Osteocyte (in vitro differentiated cells): ENCODE data around the gene ZDHHC7. TPM values are rescaled to one million over a fixed set of nuclear protein-coding genes. Genes with fewer than 3 reads are reported as not detected.

Experiments
- DNase-seq: peaks from one replicate; pipeline ENCODE4 v3.0.0; 2021; ENCODE audit warnings: mixed read lengths; ENCODE audit not compliant: unreplicated experiment; ENCODE audit errors: extremely low spot score
- H3K27ac Mint-ChIP-seq: one replicate; pipeline ENCODE4 v1.8.0; 2021; ENCODE audit warnings: mild to moderate bottlenecking, mixed read lengths; ENCODE audit not compliant: unreplicated experiment
- H3K27me3 Mint-ChIP-seq: one replicate; pipeline ENCODE4 v1.8.0; 2021; ENCODE audit warnings: mixed read lengths; ENCODE audit not compliant: unreplicated experiment
- H3K36me3 Mint-ChIP-seq: one replicate; pipeline ENCODE4 v1.8.0; 2021; ENCODE audit warnings: mixed read lengths; ENCODE audit not compliant: unreplicated experiment
- H3K4me1 Mint-ChIP-seq: one replicate; pipeline ENCODE4 v1.8.0; 2021; ENCODE audit warnings: mixed read lengths; ENCODE audit not compliant: unreplicated experiment
- H3K4me3 Mint-ChIP-seq: one replicate; pipeline ENCODE4 v1.8.0; 2021; ENCODE audit warnings: mild to moderate bottlenecking, moderate library complexity, mixed read lengths; ENCODE audit not compliant: unreplicated experiment
- H3K9me3 Mint-ChIP-seq: one replicate; pipeline ENCODE4 v1.8.0; 2021; ENCODE audit warnings: mixed read lengths; ENCODE audit not compliant: unreplicated experiment
- total RNA-seq: library from RNA; stranded (reverse); gene quantifications from 2 replicates; pipeline ENCODE4 v1.2.1, GENCODE V29; 2021
- TF ChIP-seq, protein P1 (sequence below): fragments of 200-600 bp; sonication (generic); IDR thresholded peaks from 2 replicates; pipeline ENCODE4 v1.5.0; 2021; ENCODE audit warnings: antibody characterized with exemption, mild to moderate bottlenecking, moderate library complexity

The ZDHHC7 gene
- total RNA-seq, 1 donor from 2014 or later = 53.7 TPM

GRCh38 chr16:85018529-85019236 lies 7.3 kb upstream of the ZDHHC7 start:
- TF ChIP-seq, protein P1, sequence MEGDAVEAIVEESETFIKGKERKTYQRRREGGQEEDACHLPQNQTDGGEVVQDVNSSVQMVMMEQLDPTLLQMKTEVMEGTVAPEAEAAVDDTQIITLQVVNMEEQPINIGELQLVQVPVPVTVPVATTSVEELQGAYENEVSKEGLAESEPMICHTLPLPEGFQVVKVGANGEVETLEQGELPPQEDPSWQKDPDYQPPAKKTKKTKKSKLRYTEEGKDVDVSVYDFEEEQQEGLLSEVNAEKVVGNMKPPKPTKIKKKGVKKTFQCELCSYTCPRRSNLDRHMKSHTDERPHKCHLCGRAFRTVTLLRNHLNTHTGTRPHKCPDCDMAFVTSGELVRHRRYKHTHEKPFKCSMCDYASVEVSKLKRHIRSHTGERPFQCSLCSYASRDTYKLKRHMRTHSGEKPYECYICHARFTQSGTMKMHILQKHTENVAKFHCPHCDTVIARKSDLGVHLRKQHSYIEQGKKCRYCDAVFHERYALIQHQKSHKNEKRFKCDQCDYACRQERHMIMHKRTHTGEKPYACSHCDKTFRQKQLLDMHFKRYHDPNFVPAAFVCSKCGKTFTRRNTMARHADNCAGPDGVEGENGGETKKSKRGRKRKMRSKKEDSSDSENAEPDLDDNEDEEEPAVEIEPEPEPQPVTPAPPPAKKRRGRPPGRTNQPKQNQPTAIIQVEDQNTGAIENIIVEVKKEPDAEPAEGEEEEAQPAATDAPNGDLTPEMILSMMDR = no peak
- Mint-ChIP-seq H3K9me3 (no peaks in the 10 kb centered on the region), H3K4me1 (peaks cover 6% of the 10 kb centered on the region), H3K4me3 (no peak overlapping the region), H3K36me3 (no peaks in the 10 kb centered on the region), H3K27ac (no peak overlapping the region), H3K27me3 (no peaks in the 10 kb centered on the region)
- no peak for DNase-seq

DNA sequence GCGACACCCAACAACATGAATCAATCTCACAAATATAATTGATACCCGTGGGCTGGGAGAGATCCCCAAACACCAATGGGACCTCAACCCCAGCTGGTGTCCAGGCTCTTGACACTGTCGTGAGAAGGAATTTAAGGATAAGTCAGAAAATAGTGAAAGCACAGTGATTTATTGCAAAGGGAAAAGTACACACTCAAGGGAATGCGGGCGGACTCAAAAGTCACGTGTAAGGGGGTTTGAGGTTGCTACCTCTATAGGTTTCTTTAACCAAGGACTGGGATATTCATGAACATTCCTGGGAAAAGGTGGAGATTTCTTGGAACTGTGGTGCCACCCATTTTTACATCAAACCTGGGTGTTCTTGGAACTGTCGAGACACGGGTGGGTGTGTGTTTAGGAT lies 6.3 kb upstream of the ZDHHC7 start:
- peaks cover 6% of the 10 kb centered on the region for H3K4me1 Mint-ChIP-seq
- H3K27ac Mint-ChIP-seq = no peak overlapping the region
- TF ChIP-seq, protein P1 = no peak
- no peak overlapping the region for H3K4me3 Mint-ChIP-seq
- no peaks in the 10 kb centered on the region for H3K36me3 Mint-ChIP-seq
- no peak for DNase-seq
- H3K27me3 Mint-ChIP-seq = no peaks in the 10 kb centered on the region
- H3K9me3 Mint-ChIP-seq = no peaks in the 10 kb centered on the region

DNA sequence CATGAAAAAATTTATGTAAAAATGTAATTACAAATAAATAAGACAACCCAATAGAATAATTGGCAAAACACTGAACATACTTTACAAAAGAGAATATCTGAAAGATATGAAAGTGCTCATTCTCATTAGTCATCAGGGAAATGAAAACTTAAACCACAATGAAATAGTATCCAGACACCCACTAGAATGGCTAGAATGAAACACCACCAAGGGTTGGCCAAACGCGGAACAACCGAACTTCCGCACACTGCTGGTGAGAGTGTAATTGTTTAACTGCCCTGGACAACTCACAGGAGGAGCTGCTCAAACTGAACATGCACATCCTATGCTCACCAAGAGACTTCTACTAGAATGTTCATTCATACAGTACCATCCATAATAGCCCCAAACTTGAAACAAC lies 5.8 kb upstream of the ZDHHC7 start:
- Mint-ChIP-seq H3K4me3 (no peak overlapping the region), H3K4me1 (peaks cover 8% of the 10 kb centered on the region), H3K36me3 (no peaks in the 10 kb centered on the region), H3K27ac (no peak overlapping the region), H3K9me3 (no peaks in the 10 kb centered on the region), H3K27me3 (no peaks in the 10 kb centered on the region)
- DNase-seq = no peak
- TF ChIP-seq, protein P1 = no peak

DNA sequence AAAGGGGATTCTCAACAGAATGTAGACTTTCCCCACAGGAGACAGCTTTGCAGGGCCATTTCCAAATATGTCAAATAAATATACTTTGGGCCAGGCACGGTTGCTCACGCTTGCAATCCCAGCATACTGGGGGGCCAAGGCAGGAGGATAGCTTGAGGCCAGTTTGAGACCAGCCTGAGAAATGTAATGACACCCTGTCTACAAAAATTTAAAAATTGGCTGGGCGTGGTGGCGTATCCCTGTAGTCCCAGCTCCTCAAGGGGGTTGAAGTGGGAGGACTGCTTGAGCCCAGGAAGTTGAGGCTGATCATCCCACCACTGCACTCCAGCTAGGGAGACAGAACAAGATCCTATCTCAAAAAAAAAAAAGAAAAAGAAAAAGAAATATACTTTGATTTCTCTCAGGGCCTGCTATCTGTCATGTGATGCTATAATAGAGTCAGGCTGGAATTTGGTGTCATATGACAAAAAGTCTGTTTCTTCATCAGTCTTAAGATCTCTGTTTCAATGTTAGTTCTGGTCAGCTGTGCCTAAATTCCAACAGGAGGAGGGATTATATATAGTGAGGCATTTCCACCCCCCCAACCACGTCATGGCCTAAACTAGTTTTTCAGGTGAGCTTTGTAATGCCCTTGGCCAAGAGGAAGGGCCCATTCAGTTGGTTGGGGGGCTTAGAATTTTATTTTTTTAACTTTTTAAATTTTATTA lies 4.3 kb upstream of the ZDHHC7 start:
- TF ChIP-seq, protein P1 = no peak
- no peak overlapping the region for H3K27ac Mint-ChIP-seq
- H3K9me3 Mint-ChIP-seq = no peaks in the 10 kb centered on the region
- no peaks in the 10 kb centered on the region for H3K36me3 Mint-ChIP-seq
- H3K4me3 Mint-ChIP-seq = no peak overlapping the region
- no peaks in the 10 kb centered on the region for H3K27me3 Mint-ChIP-seq
- DNase-seq = no peak
- peaks cover 15% of the 10 kb centered on the region for H3K4me1 Mint-ChIP-seq

- Mint-ChIP-seq H3K4me3 (no peak overlapping the region), H3K27me3 (no peaks in the 10 kb centered on the region), H3K27ac (no peak overlapping the region)
Measured at GRCh38 chr16:85014311-85014710, 3.0 kb upstream of the ZDHHC7 start.

More at GRCh38 chr16:85014311-85014710, 3.0 kb upstream of the ZDHHC7 start:
- peaks cover 27% of the 10 kb centered on the region for H3K4me1 Mint-ChIP-seq
- TF ChIP-seq, protein P1 = no peak
- DNase-seq = no peak
- H3K9me3 Mint-ChIP-seq = no peaks in the 10 kb centered on the region
- no peaks in the 10 kb centered on the region for H3K36me3 Mint-ChIP-seq
